GM12878 (cell line): ENCODE measurements around the gene RENBP. TPM values are rescaled to one million over a fixed set of nuclear protein-coding genes. Genes with fewer than 3 reads are reported as not detected.
A peak's percentile ranks its signal among the peaks of the same experiment; 100 is the strongest.

Experiments
- ATAC-seq: fragments of 200-7000 bp; cut with Tn5 transposase; 3 replicates; pipeline ENCODE4 v1.9.1; 2020; ENCODE audit warnings: mild to moderate bottlenecking, moderate library complexity
- BruUV-seq: library from RNA; stranded (reverse); fragments of 400-500 nt; replicated peaks from 2 replicates; lab custom pipeline; 2021; lab: Mats Ljungman, UMichigan
- CTCF ChIA-PET: fragments of 300-600 bp; sonication (Branson Sonifier 250); formaldehyde crosslinking; extraction: SDS; loops from one replicate; lab custom pipeline; 2021; ENCODE audit warnings: inconsistent platforms; lab: Yijun Ruan, JAX
- POLR2A ChIA-PET: fragments of 350-600 bp; formaldehyde crosslinking; extraction: SDS; loops from one replicate; lab custom pipeline; 2021; ENCODE audit warnings: inconsistent platforms; lab: Charles Lee
- RAD21 ChIA-PET: fragments of 300-600 bp; sonication (Branson Sonifier 250); formaldehyde crosslinking; loops from one replicate; lab custom pipeline; 2023; ENCODE audit warnings: antibody characterized with exemption; ENCODE audit not compliant: unreplicated experiment; lab: Charles Lee
- SMC1A ChIA-PET: fragments of 300-600 bp; sonication (Branson Sonifier 250); formaldehyde crosslinking; loops from one replicate; lab custom pipeline; 2023; ENCODE audit not compliant: unreplicated experiment, uncharacterized antibody; lab: Charles Lee
- DNase-seq: peaks from one replicate; pipeline ENCODE4 v3.0.0-alpha.2; 2011; ENCODE audit warnings: low read depth, low spot score
- FAIRE-seq: peaks from 3 replicates; lab custom pipeline; 2011; peaks lifted over from hg19 to GRCh38; lab: Jason Lieb, UNC
- H2AFZ ChIP-seq: 2 replicates; pipeline ENCODE4 v1.6.0; 2011; ENCODE audit warnings: low read depth, low read length, control low read depth; ENCODE audit not compliant: control insufficient read depth
- H3K27ac ChIP-seq: 2 replicates; pipeline ENCODE4 v1.5.1; 2011; ENCODE audit warnings: control low read depth; ENCODE audit not compliant: control insufficient read depth, insufficient read depth
- H3K27me3 ChIP-seq, 2 experiments: replicated peaks in 1 of 2; 2 replicates each; pipeline versions ENCODE4 v1.6.0 to v1.6.1; 2011; ENCODE audit warnings: low read length in 1 of 2; ENCODE audit not compliant: control insufficient read depth in 2 of 2, insufficient read depth in 2 of 2
- H3K36me3 ChIP-seq, 2 experiments: 2 replicates each; pipeline ENCODE4 v1.5.1; 2011; ENCODE audit warnings: low read length in 1 of 2; ENCODE audit not compliant: control insufficient read depth in 2 of 2, insufficient read depth in 2 of 2
- H3K4me1 ChIP-seq: 2 replicates; pipeline ENCODE4 v1.6.1; 2011; ENCODE audit warnings: mild to moderate bottlenecking, low read length, moderate library complexity, mixed read lengths; ENCODE audit not compliant: control insufficient read depth, insufficient read depth
- H3K4me2 ChIP-seq: 2 replicates; pipeline ENCODE4 v1.6.0; 2011; ENCODE audit warnings: control low read depth; ENCODE audit not compliant: control insufficient read depth, insufficient read depth
- H3K4me3 ChIP-seq: fragments of 200-600 bp; sonication (generic); 2 replicates; pipeline ENCODE4 v1.5.1; 2016
- H3K79me2 ChIP-seq: 2 replicates; pipeline ENCODE4 v1.6.0; 2011; ENCODE audit warnings: low read length; ENCODE audit not compliant: control insufficient read depth, insufficient read depth
- H3K9ac ChIP-seq: 2 replicates; pipeline ENCODE4 v1.8.0; 2011; ENCODE audit warnings: low read length, control low read depth, mixed read lengths; ENCODE audit not compliant: control insufficient read depth, insufficient read depth
- H3K9me3 ChIP-seq: replicated peaks from 3 replicates; pipeline ENCODE4 v1.5.1; 2011; ENCODE audit warnings: mild to moderate bottlenecking, low read length; ENCODE audit not compliant: control insufficient read depth, insufficient read depth
- H4K20me1 ChIP-seq: 2 replicates; pipeline ENCODE4 v1.6.0; 2011; ENCODE audit not compliant: control insufficient read depth, insufficient read depth
- EED ChIP-seq: sonication (generic); IDR thresholded peaks from 2 replicates; pipeline ENCODE4 v1.6.1; 2016; ENCODE audit warnings: antibody characterized with exemption, low read depth
- FOS ChIP-seq: IDR thresholded peaks from 3 replicates; pipeline ENCODE4 v1.6.1; 2011; ENCODE audit warnings: borderline replicate concordance; ENCODE audit not compliant: insufficient read length; ENCODE audit errors: extremely low read depth
- FOXM1 ChIP-seq: IDR thresholded peaks from 2 replicates; pipeline ENCODE4 v1.6.1; 2012; ENCODE audit warnings: low read depth, mild to moderate bottlenecking, inconsistent platforms, low read length, moderate library complexity
- NFYB ChIP-seq: IDR thresholded peaks from 2 replicates; pipeline ENCODE4 v1.6.1; 2011; ENCODE audit warnings: low read depth, mild to moderate bottlenecking, low read length, improper control_type of control experiment, moderate library complexity; ENCODE audit not compliant: insufficient read depth
- NR2C2 ChIP-seq: IDR thresholded peaks from 2 replicates; pipeline ENCODE4 v1.6.1; 2011; ENCODE audit warnings: borderline replicate concordance, low read depth; ENCODE audit not compliant: control insufficient read depth, insufficient read length
- NR2F1 ChIP-seq: fragments of 450-650 bp; conservative IDR thresholded peaks from 2 replicates; pipeline ENCODE4 v1.6.1; 2017; ENCODE audit warnings: mild to moderate bottlenecking
- POLR2A ChIP-seq: IDR thresholded peaks from 2 replicates; pipeline ENCODE4 v1.6.1; 2011; ENCODE audit warnings: low read depth, mild to moderate bottlenecking, low read length
- RCOR1 ChIP-seq: conservative IDR thresholded peaks from 2 replicates; pipeline ENCODE4 v1.6.1; 2012; ENCODE audit warnings: low read depth, low read length, improper control_type of control experiment
- RUNX3 ChIP-seq: IDR thresholded peaks from 2 replicates; pipeline ENCODE4 v1.6.1; 2012; ENCODE audit warnings: low read length, inconsistent platforms
- SPI1 ChIP-seq: IDR thresholded peaks from 2 replicates; pipeline ENCODE4 v1.6.1; 2011; ENCODE audit warnings: low read depth, mild to moderate bottlenecking, low read length, moderate library complexity, borderline replicate concordance; ENCODE audit not compliant: insufficient read depth
- YY1 ChIP-seq: IDR thresholded peaks from 2 replicates; pipeline ENCODE4 v1.6.1; 2011; ENCODE audit warnings: low read depth, mild to moderate bottlenecking, low read length
- ZNF274 ChIP-seq: IDR thresholded peaks from one replicate; pipeline ENCODE4 v1.8.0; 2011; ENCODE audit not compliant: insufficient read length, insufficient read depth
- WGBS: methylation state at CpG from one replicate; pipeline ENCODE4 v1.1.6; 2016; ENCODE audit warnings: low lambda C conversion rate; ENCODE audit not compliant: insufficient replicate concordance, insufficient coverage; ENCODE audit errors: missing lambda C conversion rate; 5-methylcytosine and 5-hydroxymethylcytosine counted together
- in situ Hi-C: fragments of 300-500 bp; cut with MboI; formaldehyde crosslinking; loops from 9 replicates; pipeline ENCODE4 v1.14.3; 2018; ENCODE audit warnings: mixed read lengths
- intact Hi-C: fragments of 100-400 bp; cut with micrococcal nuclease; formaldehyde crosslinking; loops from one replicate; pipeline ENCODE4 v1.14.2; 2022; ENCODE audit not compliant: unreplicated experiment
- polyA plus RNA-seq, 11 experiments: library from polyadenylated mRNA; depleted of rRNA in 4 of 11; unstranded in 6 of 11; stranded (reverse) in 5 of 11; fragments of >200 nt; fragmentation: Nextera tagmentation in 4 of 11; fragmentation: Illumina TruSeq in 1 of 11; extraction: Ambion mirVana in 4 of 11; extraction: Trizol in 1 of 11; gene quantifications; 1 replicate in 1 of 11; 2 replicates in 10 of 11; pipeline versions ENCODE4 v1.2.1 to v1.2.3, GENCODE V29; 2011 to 2016; ENCODE audit warnings: inconsistent platforms in 2 of 11, missing spikeins in 2 of 11, low read depth in 1 of 11
- total RNA-seq, 4 experiments: library from RNA; depleted of rRNA in 3 of 4; stranded (reverse); fragments of >200 nt in 3 of 4; fragmentation: Illumina TruSeq in 1 of 4; extraction: Trizol in 1 of 4; gene quantifications; 2 replicates each; pipeline versions ENCODE4 v1.2.1 to v1.2.3, GENCODE V29; 2013 to 2021
- TF ChIP-seq, protein P1 (sequence below): fragments of 450-650 bp; IDR thresholded peaks from 2 replicates; pipeline ENCODE4 v1.6.1; 2016; ENCODE audit warnings: mild to moderate bottlenecking
- TF ChIP-seq, protein P2 (sequence below): fragments of 450-650 bp; IDR thresholded peaks from 2 replicates; pipeline ENCODE4 v1.6.1; 2017; ENCODE audit warnings: mild to moderate bottlenecking
- TF ChIP-seq, protein P3 (sequence below): IDR thresholded peaks from 2 replicates; pipeline ENCODE4 v1.6.1; 2012; ENCODE audit warnings: low read depth, low read length, improper control_type of control experiment

The RENBP gene
- total and polyA plus RNA-seq, 10 of the 15 experiments (the other 5 are each of a cell fraction or from before 2014, with no cell fraction given), result 0.36 to 4.9 (median 1.8) TPM; not detected in 3

DNA sequence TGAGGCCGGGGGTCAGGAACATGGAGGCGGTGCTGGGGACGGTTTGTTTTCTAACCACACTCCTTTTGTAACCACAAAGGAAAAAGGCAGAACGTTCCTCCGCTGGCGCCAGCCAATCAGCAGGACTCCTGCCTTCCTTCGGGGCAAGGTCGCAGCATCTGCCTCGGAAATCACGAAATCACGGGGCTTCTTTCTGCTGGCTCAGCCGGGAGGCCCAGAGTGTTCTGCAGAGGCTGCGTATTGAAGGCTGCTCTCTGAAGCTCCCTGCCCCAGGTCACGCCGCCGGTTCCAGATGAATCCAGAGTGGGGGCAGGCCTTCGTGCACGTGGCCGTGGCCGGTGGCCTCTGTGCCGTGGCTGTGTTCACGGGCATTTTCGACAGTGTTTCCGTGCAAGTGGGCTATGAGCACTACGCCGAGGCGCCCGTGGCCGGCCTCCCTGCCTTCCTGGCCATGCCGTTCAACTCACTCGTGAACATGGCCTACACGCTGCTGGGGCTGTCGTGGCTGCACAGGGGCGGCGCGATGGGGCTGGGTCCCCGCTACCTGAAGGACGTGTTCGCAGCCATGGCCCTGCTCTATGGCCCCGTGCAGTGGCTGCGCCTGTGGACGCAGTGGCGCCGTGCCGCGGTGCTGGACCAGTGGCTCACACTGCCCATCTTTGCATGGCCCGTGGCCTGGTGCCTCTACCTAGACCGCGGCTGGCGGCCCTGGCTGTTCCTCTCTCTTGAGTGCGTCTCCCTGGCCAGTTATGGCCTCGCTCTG lies 37.5 kb upstream of the RENBP start:
- H3K36me3 ChIP-seq, result no peaks in the 10 kb centered on the region
- no peaks in the 10 kb centered on the region; the same call in 1 of the 3 replicates for H3K9me3 ChIP-seq
- 70% methylated on average over 52 of the region's 52 CpGs for WGBS
- no peaks in the 10 kb centered on the region for H3K27me3 ChIP-seq
- H3K27ac ChIP-seq, result peak overlapping the region; percentile 60
- peak overlapping the region; percentile 5; the same call in 1 of the 2 replicates for H2AFZ ChIP-seq
- H4K20me1 ChIP-seq, result no peaks in the 10 kb centered on the region
- in situ Hi-C loops, result loop anchor here (10.0 kb wide), 1 partner anchor 57 kb away; the partner anchor contains the start of gene ARHGAP4
- no TSS peak for BruUV-seq
- CTCF ChIA-PET, result interaction anchor here (0.9 to 2.3 kb wide), 7 partner anchors 9 to 35 kb away, joined by 3 to 8 read pairs (median 5); partner anchors contain the start of gene TMEM187
- DNase-seq (no peak), ATAC-seq (no peak), FAIRE-seq (no peak)
- H3K4me1 ChIP-seq, result peaks cover 39% of the 10 kb centered on the region
- POLR2A ChIA-PET, result interaction anchor here (1.0 to 3.2 kb wide), 8 partner anchors 9 to 55 kb away, joined by 3 to 17 read pairs (median 4); partner anchors contain the start of genes HCFC1 and TMEM187
- no peak for TF ChIP-seq FOXM1
- TF ChIP-seq NFYB, result no peak
- no peak for TF ChIP-seq ZNF274
- TF ChIP-seq RCOR1, result no peak
- 0 out of 2 replicates have a peak, but pooled peaks have one; percentile 4 for TF ChIP-seq NR2F1
- peak; percentile 38; the same call in 1 of the 2 replicates for TF ChIP-seq YY1
- no peak for TF ChIP-seq FOS
- TF ChIP-seq RUNX3, result peak; percentile 79
- TF ChIP-seq POLR2A, result peak; percentile 29; the same call in 1 of the 2 replicates
- TF ChIP-seq, protein P1, sequence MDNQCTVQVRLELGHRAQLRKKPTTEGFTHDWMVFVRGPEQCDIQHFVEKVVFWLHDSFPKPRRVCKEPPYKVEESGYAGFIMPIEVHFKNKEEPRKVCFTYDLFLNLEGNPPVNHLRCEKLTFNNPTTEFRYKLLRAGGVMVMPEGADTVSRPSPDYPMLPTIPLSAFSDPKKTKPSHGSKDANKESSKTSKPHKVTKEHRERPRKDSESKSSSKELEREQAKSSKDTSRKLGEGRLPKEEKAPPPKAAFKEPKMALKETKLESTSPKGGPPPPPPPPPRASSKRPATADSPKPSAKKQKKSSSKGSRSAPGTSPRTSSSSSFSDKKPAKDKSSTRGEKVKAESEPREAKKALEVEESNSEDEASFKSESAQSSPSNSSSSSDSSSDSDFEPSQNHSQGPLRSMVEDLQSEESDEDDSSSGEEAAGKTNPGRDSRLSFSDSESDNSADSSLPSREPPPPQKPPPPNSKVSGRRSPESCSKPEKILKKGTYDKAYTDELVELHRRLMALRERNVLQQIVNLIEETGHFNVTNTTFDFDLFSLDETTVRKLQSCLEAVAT, result peak; percentile 65; the same call in 1 of the 2 replicates
- TF ChIP-seq, protein P2, sequence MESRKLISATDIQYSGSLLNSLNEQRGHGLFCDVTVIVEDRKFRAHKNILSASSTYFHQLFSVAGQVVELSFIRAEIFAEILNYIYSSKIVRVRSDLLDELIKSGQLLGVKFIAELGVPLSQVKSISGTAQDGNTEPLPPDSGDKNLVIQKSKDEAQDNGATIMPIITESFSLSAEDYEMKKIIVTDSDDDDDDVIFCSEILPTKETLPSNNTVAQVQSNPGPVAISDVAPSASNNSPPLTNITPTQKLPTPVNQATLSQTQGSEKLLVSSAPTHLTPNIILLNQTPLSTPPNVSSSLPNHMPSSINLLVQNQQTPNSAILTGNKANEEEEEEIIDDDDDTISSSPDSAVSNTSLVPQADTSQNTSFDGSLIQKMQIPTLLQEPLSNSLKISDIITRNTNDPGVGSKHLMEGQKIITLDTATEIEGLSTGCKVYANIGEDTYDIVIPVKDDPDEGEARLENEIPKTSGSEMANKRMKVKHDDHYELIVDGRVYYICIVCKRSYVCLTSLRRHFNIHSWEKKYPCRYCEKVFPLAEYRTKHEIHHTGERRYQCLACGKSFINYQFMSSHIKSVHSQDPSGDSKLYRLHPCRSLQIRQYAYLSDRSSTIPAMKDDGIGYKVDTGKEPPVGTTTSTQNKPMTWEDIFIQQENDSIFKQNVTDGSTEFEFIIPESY, result 0 out of 2 replicates have a peak, but pooled peaks have one; percentile 14
- TF ChIP-seq NR2C2, result no peak
- peak; percentile 45; the same call in 1 of the 2 replicates for TF ChIP-seq EED
- TF ChIP-seq, protein P3, sequence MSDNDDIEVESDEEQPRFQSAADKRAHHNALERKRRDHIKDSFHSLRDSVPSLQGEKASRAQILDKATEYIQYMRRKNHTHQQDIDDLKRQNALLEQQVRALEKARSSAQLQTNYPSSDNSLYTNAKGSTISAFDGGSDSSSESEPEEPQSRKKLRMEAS, result 0 out of 2 replicates have a peak, but pooled peaks have one; percentile 25
- TF ChIP-seq SPI1, result no peak
- SMC1A ChIA-PET, result interaction anchor here (0.7 to 3.2 kb wide), 10 partner anchors 9 to 59 kb away, joined by 3 to 27 read pairs (median 5); partner anchors contain the start of genes HCFC1 and TMEM187
- no peak overlapping the region; the same call in 1 of the 2 replicates for H3K9ac ChIP-seq
- no peaks in the 10 kb centered on the region; the same call in 1 of the 2 replicates for H3K79me2 ChIP-seq
- H3K4me2 ChIP-seq, result peak overlapping the region; percentile 63
- intact Hi-C loops, result no loop called here
- RAD21 ChIA-PET, result interaction anchor here (0.6 to 2.3 kb wide), 8 partner anchors 11 to 57 kb away, joined by 3 to 14 read pairs (median 4); partner anchors contain the start of genes IRAK1 and NAA10
- H3K4me3 ChIP-seq, result no peak overlapping the region
